ENCODE results near the gene FLAD1.
"Not testable (repeated sequence)": the region's sequence is repeated elsewhere in the genome, so short reads cannot be mapped to it uniquely, and the experiment has no call there.

The FLAD1 gene

DNA sequence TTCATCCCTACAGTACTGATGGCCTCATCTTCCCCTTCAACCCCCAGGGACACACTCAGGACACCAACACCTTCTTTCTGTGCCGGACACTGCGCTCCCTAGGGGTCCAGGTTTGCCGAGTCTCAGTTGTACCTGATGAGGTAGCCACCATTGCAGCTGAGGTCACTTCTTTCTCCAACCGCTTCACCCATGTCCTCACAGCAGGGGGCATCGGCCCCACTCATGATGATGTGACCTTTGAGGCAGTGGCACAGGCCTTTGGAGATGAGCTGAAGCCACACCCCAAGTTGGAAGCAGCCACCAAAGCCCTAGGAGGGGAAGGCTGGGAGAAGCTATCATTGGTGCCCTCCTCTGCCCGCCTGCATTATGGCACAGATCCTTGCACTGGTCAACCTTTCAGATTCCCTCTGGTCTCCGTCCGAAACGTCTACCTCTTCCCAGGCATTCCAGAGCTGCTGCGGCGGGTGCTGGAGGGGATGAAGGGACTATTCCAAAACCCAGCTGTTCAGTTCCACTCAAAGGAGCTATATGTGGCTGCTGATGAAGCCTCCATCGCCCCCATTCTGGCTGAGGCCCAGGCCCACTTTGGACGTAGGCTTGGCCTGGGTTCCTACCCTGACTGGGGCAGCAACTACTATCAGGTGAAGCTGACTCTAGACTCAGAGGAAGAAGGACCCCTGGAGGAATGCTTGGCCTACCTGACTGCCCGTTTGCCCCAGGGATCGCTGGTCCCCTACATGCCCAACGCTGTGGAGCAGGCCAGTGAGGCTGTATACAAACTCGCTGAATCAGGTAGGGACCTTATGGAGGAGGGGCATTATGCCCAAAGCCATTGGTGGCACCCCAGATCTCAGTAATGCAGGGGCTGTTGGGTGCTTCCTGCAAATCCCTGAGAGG lies 5.2 kb downstream of the FLAD1 start:
- DNase-seq (ENCODE audit: low read depth in 4 of 4, low spot score in 1 of 4): no peak

DNA sequence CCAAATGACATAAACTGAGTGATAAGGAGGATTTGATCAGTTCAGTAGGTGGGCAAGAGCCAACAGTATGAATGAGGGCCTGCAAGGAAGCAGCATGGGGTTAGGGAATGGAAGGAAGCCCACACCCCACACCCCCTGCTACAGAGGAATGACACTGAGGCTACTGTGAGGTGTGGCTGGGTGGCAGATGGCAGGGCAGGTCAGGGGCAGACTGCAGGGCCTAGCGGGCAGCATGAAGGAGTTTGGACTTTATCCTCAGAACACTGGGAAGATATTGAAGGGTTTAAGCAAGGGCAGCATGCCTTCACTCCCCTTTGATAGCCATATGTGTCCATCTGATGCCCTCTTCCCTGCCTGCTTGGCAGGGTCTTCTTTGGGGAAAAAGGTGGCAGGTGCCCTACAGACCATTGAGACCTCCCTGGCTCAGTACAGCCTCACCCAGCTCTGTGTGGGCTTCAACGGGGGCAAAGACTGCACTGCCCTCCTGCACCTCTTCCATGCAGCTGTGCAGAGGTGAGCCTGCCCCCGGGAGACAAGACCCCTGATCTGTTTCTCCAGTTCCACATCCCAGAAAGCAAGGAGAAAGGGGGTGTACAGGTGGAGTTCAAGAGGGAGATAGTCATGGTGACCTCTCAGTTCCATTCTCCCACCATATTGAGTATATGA lies 6.2 kb downstream of the FLAD1 start:
- no peak for DNase-seq (ENCODE audit: low read depth in 4 of 4, low spot score in 1 of 4)

DNA sequence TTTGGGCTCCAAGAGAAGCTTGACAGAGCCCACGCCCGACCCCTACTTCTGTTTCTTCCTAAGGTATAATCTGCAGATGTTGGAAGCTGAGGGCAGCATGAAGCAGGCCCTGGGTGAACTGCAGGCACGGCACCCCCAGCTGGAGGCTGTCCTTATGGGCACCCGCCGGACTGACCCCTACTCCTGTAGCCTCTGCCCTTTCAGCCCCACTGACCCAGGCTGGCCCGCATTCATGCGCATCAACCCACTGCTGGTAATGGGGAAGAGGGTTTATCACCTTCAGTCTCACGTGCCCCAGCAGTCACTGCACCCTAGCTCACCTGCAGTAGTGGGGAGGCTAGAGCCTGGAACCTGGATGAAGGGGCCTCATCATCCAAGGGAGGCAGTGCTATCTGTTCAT lies 7.1 kb downstream of the FLAD1 start:
- no peak for DNase-seq (ENCODE audit: low read depth in 4 of 4, low spot score in 1 of 4)

DNA sequence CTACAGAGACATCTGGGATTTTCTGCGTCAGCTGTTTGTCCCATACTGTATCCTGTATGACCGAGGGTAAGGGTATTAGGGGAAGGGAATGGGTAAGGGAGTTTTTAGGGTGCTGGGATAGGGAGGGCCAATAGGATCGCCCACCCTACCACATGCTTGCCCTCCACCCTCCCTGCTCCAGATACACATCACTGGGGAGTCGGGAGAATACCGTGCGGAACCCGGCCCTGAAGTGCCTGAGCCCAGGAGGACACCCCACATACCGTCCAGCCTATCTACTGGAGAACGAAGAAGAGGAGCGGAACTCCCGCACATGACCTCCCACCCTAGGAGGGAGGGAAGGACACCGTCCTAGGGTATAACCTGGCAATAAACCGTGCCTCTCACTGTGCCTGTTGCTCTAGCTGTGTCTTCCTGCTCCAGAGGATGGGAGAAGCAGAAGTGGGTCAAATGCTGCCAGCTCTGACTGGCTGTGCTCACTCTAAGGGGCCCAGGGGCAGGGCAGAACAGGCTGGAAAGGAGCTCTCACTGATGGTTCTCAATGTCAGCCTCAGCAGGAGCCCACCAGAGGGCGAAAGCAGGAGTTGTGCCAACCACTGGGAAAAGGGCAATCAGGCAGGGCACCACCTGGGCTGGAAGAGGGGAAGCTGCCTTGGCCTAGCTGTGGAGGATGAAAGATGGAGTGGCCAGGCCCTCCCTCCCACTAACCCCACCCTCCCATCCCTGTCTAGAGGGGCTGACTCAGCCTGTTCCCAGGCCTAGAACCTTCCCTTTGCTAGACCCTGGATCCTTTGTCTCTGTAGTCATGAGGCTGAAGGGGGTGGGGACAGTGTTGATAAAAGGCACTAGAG lies 9.8 kb downstream of the FLAD1 start:
- DNase-seq (ENCODE audit: low read depth in 4 of 4, low spot score in 1 of 4): no peak

DNA sequence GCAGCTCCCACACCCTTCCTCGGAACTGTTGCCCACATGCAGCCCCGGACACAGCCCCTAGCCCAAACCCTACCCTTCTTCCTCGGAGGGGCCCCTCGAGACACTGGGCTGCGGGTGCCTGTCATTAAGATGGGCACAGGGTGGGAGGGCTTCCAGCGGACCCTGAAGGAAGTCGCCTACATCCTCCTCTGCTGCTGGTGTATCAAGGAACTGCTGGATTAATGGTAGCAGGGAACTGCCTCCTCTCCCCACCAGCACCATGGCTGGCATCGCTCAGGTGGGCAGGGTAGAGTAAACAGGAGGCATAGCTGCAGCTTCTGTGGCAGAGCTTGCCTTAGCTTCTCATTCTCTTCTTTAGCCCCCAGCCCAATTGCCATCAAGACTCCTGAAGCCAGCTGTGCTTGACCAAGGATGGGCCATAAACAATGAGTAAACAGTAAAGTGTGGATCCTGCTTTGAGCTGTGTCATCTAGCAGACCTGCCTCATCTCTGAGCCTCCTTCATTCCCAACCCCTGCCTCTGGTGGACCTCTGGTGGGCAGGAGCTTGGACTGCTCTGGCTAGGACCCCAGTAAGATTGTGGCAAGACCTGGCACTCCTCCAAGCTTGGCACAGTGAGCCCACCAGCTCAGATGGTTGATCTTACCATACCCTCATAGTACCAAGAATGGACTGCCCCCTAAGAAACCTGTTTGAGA lies 10.6 kb downstream of the FLAD1 start, which contains the start of gene LENEP:
Gene LENEP (plus strand): TSS at position 15 of the 697 bp plus-strand sequence. CDS start 22 bp downstream, at position 37.
- DNase-seq (ENCODE audit: low read depth in 4 of 4, low spot score in 1 of 4): no peak

DNA sequence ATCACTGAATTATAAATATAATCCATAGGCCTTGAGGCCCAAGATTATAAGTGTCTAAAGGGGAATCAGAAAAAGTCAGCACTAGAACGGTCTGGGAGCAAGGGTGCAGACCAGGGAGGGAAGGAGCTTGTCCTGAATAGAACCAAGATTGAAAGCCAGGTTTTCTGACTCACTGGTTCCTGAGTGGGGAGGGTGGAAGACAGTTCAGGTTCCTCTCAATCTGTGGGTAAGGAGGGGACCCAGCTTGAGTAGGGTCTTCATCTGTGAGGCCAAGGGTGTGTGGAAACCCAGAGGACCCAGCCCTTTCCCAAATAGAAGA lies 11.1 kb downstream of the FLAD1 start:
- DNase-seq (ENCODE audit: low read depth in 4 of 4, low spot score in 1 of 4): no peak

DNA sequence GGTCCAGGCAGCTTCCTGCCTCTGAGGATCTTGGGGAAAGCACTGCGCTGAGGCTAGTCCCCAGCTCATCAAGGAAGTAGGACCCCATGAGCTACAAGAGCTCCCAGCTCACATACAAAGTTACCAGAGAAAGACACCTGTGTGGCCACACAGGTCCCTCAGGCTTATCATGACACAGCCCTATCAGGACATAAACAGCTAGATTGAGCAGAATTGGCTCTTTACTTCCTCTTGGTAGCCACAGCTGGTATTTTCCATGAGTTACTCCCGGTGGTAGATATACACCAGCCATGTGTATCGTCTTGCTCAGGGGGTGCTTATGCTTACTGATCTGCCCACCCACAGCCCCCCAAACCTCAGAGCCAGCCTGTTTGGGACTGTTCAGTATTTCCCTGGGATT lies 11.4 kb downstream of the FLAD1 start:
- no peak for DNase-seq (ENCODE audit: low read depth in 4 of 4, low spot score in 1 of 4)

DNA sequence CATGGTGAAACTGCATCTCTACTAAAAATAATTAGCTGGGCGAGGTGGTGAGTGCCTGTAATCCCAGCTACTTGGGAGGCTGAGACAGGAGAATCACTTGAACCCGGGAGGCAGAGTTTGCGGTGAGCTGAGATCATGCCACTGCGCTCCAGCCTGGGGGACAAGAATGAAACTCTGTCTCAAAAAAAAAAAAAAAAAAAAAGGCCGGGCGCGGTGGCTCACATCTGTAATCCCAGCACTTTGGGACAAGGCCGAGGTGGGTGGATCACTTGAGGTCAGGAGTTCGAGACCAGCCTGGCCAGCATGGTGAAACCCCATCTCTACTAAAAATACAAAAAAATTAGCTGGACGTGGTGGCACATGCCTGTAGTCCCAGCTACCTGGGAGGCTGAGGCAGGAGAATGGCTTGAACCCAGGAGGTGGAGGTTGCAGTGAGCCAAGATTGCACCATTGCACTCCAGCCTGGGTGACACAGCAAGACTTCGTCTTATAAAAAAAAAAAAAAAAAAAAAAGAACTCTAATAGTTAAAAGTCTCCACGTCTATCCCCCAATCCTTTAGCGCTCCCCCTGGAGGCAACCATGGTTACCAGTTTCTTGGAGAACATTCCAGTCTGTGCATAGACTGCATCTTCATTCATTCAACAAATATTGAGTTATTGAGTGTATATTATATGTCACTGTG lies 12.3 kb downstream of the FLAD1 start:
- not testable (repeated sequence) for DNase-seq (ENCODE audit: low read depth in 4 of 4, low spot score in 1 of 4)

DNA sequence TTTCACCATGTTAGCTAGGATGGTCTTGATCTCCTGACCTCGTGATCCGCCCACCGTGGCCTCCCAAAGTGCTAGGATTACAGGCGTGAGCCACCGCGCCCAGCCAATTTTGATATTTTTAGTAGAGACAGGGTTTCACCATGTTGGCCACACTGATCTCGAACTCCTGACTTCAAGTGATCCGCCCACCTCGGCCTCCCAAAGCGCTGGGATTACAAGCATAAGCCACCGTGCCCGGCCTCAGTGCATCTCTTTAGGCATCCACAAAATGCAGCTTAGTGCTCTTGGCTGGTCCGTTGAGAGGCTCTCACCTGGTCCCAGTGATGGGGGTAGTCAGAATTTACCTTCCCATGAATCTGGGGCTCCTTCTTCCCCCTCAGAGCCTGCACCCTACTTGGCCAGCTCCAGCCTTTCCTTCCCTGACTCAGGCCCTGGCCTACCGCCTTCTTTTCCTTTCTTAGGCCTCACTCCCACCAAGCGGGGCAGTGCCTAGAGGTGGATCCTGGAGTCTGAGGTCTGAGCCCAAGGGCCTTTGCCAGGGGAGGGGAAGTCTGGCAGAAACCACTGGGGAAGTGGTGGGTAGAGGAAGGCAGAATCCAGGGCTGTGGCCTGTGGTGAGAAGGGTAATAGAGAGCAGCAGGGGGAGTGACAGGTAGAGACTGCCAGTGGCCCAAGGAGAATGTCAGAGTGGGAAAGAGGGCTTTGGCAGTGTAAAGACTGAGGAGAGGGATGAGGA lies 14.0 kb downstream of the FLAD1 start:
- no peak for DNase-seq (ENCODE audit: low read depth in 4 of 4, low spot score in 1 of 4)

DNA sequence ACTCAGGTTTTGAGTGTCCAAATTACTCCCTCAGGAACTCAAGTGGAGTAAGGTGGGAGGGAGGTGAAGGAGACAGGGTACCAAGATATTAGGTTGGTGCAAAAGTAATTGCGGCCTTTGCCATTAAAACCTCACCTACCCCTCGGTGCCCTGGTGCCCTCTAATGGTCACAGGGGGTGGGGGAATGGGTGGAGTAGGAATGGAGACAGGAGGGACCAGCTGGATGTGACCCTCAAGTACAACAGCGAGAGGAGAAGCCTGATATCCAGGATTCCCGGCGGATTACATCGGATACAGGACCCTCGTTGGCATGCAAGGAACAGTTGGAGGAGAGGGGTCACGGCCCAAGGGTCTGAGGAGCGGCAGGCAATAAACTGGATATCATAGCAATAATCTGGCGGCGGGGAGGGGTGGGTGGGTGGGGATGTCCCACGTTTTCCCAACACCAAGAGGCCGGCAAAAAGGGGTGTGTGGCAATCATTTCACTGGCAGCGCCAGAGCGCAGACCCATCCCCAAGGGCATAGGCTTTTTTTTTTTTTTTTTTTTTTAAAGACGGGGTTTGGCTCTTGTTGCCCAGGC lies 15.1 kb downstream of the FLAD1 start:
- no peak for DNase-seq (ENCODE audit: low read depth in 4 of 4, low spot score in 1 of 4)

DNA sequence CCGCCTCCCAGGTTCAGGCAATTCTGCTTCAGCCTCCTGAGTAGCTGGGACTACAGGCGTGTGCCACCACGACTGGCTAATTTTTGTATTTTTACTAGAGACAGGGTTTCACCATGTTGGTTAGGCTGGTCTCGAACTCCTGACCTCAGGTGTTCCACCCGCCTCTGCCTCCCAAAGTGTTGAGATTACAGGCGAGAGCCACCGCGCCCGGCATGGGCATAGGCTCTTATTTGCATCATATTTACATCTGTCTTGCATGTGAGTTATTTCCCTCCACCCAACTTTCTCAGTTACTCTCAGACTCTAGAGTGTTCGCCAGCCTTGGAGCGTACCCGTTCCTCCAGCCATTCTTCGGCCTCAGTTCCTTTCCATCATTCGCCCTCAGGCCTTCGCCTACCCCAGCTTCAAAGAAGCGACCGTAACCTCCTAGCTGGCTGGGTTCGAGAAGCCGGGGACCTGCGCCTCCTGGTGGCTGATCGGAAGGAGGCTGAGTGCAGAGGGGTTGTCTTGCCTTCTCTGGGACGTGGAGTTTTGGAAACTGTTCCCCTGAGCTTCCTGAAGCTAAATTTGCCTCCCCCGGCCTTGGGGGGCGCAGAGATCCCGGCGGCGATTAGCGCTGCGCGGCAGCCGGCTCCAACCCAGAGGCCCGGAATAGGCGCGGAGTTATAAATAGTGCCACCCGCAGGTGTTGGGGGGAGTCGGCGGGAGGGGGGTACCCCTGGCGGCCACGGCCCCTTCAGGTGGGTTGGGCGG lies 15.8 kb downstream of the FLAD1 start:
- peak in 2 of 4 experiments; percentile 60 to 76 for DNase-seq (ENCODE audit: low read depth in 4 of 4, low spot score in 1 of 4)

DNA sequence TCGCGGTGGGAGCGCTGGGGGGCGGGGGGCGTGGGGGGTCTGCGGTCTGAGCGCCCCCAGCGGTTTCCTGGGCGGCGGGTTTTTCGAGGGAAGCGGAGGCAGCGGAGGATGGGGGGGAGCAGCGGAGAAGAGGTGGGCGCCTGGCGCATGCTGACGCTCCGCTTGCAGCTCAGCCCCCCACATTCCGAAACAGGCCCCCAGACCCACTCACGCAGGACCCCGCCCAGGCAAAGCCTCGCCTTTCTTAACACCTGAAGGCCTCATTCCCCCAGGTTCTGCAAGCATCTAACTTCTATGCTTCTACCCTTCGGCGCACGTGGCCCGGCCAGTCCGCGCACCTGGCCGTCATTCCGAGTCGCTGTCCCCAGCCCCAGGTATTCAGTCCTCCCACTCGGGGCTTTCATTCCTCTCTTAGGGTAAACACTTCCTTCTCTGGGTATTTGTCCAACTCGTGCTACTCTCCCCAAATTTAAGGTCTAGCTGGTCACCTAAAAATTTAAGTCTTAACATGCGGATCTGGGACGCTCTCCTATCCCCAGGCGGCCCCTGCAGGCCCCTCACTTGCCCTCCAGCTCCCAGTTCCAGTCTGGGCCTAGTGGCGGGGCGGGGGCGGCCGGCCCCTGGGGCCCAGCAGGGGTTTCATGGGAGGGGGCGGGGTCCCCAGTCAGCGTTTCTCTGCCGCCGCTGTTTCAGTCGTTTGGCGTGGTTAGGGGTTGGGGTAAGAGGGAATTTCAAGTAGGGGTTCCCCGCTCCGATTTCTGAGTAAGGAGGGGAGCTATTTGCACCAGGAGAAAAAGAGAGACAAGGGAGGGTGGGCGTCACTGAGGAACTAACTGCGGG lies 16.6 kb downstream of the FLAD1 start:
- DNase-seq (ENCODE audit: low read depth in 4 of 4, low spot score in 1 of 4): peak in 2 of 4 experiments; percentile 50 to 72

DNA sequence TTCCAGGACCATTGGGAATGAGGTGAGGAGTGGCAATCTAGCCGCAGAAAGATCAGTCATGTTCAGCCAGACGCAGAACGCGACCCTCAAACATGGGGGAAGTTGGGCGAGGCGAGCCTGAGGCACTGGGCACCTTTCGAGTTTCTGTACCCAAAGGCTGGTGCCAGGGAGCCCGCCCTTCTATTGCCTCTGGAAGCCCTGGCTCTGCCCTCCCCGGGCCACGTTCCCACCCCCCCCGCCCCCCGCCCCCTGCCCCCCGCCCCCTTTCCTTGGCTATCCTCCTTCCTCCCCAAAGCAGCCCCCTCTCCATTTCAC lies 17.2 kb downstream of the FLAD1 start:
- no peak for DNase-seq (ENCODE audit: low read depth in 4 of 4, low spot score in 1 of 4)

DNA sequence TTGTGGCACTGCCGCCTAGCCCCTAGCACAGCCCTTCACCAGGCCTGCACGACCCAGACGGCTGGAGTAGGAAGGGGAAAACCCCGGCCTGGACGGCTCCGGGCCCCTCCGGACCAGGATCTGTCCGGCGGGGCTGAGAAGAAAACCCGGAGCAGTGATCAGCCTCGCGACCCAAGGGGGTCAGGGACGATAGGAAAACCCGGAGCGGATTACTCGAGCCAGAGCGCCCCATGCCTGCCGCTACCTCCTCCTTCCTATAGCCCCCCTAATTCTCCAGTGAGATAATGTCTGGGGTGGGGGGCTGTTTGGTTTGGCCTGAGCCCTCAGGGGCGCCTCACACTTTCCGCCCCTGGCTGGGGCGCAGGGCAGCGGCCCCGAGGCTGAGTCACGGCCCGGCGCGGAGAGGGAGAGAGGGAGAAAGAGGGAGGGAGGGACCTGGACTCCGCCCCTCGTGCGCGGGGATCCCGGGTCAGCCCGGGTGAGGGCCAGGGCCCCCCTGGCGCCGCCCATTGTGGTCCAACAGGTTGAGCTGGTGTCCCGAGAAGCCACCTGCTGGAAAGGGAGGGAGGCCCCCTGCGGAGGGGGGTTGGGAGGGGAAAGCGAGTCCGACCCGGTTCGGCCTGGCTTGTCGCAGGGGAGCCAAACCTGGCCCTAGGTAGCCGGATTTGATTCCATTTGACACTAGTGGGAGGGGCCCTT lies 17.7 kb downstream of the FLAD1 start:
- DNase-seq (ENCODE audit: low read depth in 4 of 4, low spot score in 1 of 4): peak in 2 of 4 experiments; percentile 73 to 86

DNA sequence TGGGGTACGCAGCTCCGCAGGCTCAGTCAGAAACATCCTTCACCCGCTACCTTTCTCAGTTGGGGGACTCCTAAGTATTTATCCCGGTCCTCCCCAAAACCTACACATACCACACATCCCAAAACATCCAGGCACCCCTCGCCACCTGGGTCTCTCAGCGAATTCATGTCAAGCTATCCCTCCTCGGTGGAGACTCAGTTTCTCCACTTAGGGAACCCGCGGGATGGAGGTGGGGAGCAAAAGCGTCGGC lies 18.2 kb downstream of the FLAD1 start:
- DNase-seq (ENCODE audit: low read depth in 4 of 4, low spot score in 1 of 4): no peak

DNA sequence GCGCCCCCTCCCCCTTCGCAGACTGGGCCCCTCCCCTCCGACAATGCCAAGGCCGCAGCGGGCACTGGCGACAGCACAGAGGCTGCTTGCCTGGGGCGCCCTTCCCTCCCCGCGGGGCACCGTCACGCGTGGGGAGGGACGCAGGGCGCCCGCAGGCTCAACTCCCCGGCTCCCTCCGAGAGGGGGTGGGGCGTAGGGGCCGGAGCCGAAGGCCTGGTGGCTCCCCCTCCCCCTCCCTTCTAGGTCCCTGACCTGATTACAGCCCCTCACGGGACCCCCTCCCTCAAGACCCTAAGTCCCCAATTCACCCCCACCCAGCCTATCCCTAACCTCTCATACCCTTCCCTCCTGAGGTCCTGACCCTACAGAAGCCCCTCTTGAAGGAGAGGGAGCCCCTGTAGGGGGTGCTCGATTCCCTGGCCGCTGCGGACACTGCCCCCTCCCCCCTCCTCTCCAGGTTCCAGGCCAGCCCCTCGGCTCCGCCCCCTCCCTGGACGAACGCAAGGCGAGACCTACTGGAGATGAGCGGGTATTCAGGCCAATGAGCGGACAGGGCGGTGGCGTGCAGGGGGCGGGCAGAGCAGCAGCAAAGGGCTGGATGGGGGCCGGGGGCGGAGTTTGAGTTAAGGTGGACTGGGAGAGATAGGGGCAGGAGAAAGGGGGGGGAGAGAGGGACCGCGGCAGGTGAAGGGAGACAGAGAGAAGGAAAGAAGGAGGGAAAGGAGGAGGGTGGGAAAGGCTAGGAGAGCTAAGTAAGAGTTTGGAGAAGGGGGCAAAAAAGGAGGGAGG lies 18.7 kb downstream of the FLAD1 start:
- peak; percentile 94 to 100 (median 97) for DNase-seq (ENCODE audit: low read depth in 4 of 4, low spot score in 1 of 4)

All from stimulated activated CD4-positive, alpha-beta T cell treated with anti-CD3 and anti-CD28 coated beads, Interleukin-1b, Interleukin-23, amount 100 ng/mL, for 24 hours (primary cell).